OCI-LY1 (cell line): Measurements from ENCODE around the gene MYO9A.

Experiments used
- EZH2 ChIP-seq: fragments of 200-600 bp; sonication (generic), shearing (Covaris generic); IDR thresholded peaks from 2 replicates; pipeline ENCODE4 v1.8.0; 2017; ENCODE audit warnings: borderline replicate concordance, mixed run types, mild to moderate bottlenecking, antibody characterized with exemption, low read length, moderate library complexity, mixed read lengths
- TF ChIP-seq, protein P1 (sequence below): fragments of 200-600 bp; sonication (generic), shearing (Covaris generic); IDR thresholded peaks from 2 replicates; pipeline ENCODE4 v1.5.1; 2017; ENCODE audit warnings: mild to moderate bottlenecking, antibody characterized with exemption, low read length, moderate library complexity, mixed read lengths

DNA sequence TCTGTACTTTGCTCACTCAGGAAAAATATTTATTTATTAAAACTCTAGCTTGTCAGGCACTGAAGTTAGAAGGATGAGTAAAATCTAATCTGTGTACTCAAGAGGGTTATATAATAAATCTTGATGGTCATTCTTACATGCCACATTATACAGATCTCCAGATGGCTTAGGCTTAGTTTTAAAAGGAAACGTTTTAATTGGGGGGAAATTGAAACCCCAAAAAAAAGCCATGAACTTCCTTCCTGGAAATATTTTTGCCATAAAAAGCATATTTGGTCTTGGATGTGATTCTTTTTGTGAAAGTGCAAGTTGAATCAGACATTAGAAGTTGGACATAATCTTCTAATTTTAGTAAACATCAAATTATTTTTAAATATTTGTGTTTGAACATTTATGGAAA is 6.3 kb upstream of the MYO9A start:
- TF ChIP-seq, protein P1, sequence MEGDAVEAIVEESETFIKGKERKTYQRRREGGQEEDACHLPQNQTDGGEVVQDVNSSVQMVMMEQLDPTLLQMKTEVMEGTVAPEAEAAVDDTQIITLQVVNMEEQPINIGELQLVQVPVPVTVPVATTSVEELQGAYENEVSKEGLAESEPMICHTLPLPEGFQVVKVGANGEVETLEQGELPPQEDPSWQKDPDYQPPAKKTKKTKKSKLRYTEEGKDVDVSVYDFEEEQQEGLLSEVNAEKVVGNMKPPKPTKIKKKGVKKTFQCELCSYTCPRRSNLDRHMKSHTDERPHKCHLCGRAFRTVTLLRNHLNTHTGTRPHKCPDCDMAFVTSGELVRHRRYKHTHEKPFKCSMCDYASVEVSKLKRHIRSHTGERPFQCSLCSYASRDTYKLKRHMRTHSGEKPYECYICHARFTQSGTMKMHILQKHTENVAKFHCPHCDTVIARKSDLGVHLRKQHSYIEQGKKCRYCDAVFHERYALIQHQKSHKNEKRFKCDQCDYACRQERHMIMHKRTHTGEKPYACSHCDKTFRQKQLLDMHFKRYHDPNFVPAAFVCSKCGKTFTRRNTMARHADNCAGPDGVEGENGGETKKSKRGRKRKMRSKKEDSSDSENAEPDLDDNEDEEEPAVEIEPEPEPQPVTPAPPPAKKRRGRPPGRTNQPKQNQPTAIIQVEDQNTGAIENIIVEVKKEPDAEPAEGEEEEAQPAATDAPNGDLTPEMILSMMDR, result no peak
- no peak for TF ChIP-seq EZH2
